Left kidney (tissue), 2 donors: ENCODE results near the gene TMEM178B. TPM values are rescaled to one million over a fixed set of nuclear protein-coding genes. Genes with fewer than 3 reads are reported as not detected.
A peak's percentile ranks its signal among the peaks of the same experiment; 100 is the strongest.
"Not testable (repeated sequence)": the region's sequence is repeated elsewhere in the genome, so short reads cannot be mapped to it uniquely, and the experiment has no call there.

Source experiments
- DNase-seq: peaks from one replicate; pipeline ENCODE4 v3.0.0-alpha.2; 2013
- polyA plus RNA-seq: library from polyadenylated mRNA; unstranded; fragments of 120-200 nt; gene quantifications from one replicate; pipeline ENCODE4 v1.2.1, GENCODE V29; 2013; ENCODE audit not compliant: insufficient read length

Gene TMEM178B
- polyA plus RNA-seq, 1 donor = 0.52 TPM

GRCh38 chr7:141312828-141313521 is 239.1 kb downstream of the TMEM178B start:
- no peak for DNase-seq

GRCh38 chr7:141313896-141314295 is 240.0 kb downstream of the TMEM178B start:
- DNase-seq = no peak

- no peak for DNase-seq
Observed at GRCh38 chr7:141317033-141317585, 243.2 kb downstream of the TMEM178B start.

- DNase-seq = no peak
Observed at GRCh38 chr7:141320287-141320686, 246.4 kb downstream of the TMEM178B start.

- DNase-seq = no peak
Observed at GRCh38 chr7:141322383-141322782, 248.5 kb downstream of the TMEM178B start.

GRCh38 chr7:141323826-141324225 is 250.0 kb downstream of the TMEM178B start:
- DNase-seq = no peak

- DNase-seq = no peak
Observed at GRCh38 chr7:141324870-141325269, 251.0 kb downstream of the TMEM178B start.

- no peak for DNase-seq
Observed at GRCh38 chr7:141325275-141325674, 251.4 kb downstream of the TMEM178B start.

GRCh38 chr7:141328290-141328689 is 254.4 kb downstream of the TMEM178B start:
- DNase-seq = no peak

- not testable (repeated sequence) for DNase-seq
Observed at GRCh38 chr7:141330285-141330684, 256.4 kb downstream of the TMEM178B start.

- peak; percentile 45 for DNase-seq
Observed at GRCh38 chr7:141333459-141333858, 259.6 kb downstream of the TMEM178B start.

GRCh38 chr7:141335164-141335563 is 261.3 kb downstream of the TMEM178B start:
- no peak for DNase-seq

GRCh38 chr7:141339603-141340002 is 265.7 kb downstream of the TMEM178B start:
- no peak for DNase-seq

GRCh38 chr7:141340991-141341390 is 267.1 kb downstream of the TMEM178B start:
- DNase-seq = no peak

- no peak for DNase-seq
Observed at GRCh38 chr7:141342621-141343408, 269.0 kb downstream of the TMEM178B start.

GRCh38 chr7:141344153-141344935 is 270.5 kb downstream of the TMEM178B start:
- DNase-seq = no peak

GRCh38 chr7:141348728-141349127 is 274.9 kb downstream of the TMEM178B start:
- no peak for DNase-seq

- no peak for DNase-seq
Observed at GRCh38 chr7:141349338-141349737, 275.5 kb downstream of the TMEM178B start.

GRCh38 chr7:141349804-141350203 is 275.9 kb downstream of the TMEM178B start:
- DNase-seq = no peak

GRCh38 chr7:141351175-141351574 is 277.3 kb downstream of the TMEM178B start:
- DNase-seq = no peak

GRCh38 chr7:141352955-141353354 is 279.1 kb downstream of the TMEM178B start:
- no peak for DNase-seq

- no peak for DNase-seq
Observed at GRCh38 chr7:141354251-141354650, 280.4 kb downstream of the TMEM178B start.
